ENCODE results near the gene TAS2R38. TPM values are rescaled to one million over a fixed set of nuclear protein-coding genes. Genes with fewer than 3 reads are reported as not detected.

The TAS2R38 gene
- total RNA-seq, 2 donors from 2014 or later: not detected

DNA sequence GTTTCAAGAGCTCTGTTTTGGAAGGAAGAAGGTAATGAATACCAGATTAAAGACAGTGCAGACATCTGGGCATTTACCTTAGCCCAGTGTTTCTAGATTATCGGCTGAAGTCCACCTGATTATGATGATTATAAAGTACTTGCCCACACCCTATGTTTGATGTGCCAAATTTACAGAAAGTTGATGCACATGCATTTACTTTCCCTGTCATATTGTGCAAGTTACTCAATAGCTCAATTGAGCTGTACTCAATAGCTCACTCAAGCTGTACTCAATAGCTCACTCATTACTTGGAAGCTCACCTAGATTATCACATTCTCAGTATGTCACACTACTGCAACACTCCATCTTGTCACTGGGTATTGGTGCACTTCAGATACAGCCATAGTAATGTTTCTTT is 35.6 kb upstream of the TAS2R38 start:
- DNase-seq (ENCODE audit: low spot score): no peak
- TF ChIP-seq CTCF (IDR thresholded peaks at IDR 0.05): no peak
- no peak for TF ChIP-seq POLR2AphosphoS5 (IDR thresholded peaks at IDR 0.05)
- TF ChIP-seq POLR2A (IDR thresholded peaks at IDR 0.05): no peak
- intact Hi-C loops (cut with DNase I): no loop called here
- no peaks in the 10 kb centered on the region for H3K27me3 ChIP-seq (replicated peaks; ENCODE audit: insufficient read depth)
- H3K9me3 ChIP-seq: no peaks in the 10 kb centered on the region
- no peaks in the 10 kb centered on the region for H3K4me1 ChIP-seq (replicated peaks)
- H3K4me3 ChIP-seq: no peak overlapping the region
- H3K36me3 ChIP-seq: no peaks in the 10 kb centered on the region
- 96% methylated on average over 1 of the region's 1 CpG for WGBS
- no peak overlapping the region for H3K27ac ChIP-seq

DNA sequence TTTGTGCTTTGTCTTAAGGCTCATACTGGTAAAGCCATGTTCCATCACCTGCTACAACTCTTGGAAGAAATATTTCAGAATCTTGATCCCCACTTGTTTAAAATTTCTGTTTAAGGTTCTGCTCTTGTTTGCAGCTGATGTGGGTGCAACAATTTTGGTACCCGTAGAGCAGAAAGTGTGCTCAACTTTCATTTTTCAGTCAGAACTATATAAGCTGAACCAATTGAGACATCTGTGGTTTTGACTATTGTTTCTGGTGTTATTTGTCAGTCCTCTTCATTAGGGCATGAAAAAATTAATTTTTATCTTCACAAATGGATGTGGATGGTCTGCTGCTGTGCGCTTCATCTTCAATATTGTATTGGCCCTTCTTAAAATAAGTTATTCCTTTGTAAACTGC is 33.0 kb upstream of the TAS2R38 start:
- Histone ChIP-seq H3K27me3 (replicated peaks; ENCODE audit: insufficient read depth) (no peaks in the 10 kb centered on the region), H3K9me3 (no peaks in the 10 kb centered on the region), H3K36me3 (no peaks in the 10 kb centered on the region), H3K4me1 (replicated peaks) (no peaks in the 10 kb centered on the region), H3K4me3 (no peak overlapping the region), H3K27ac (no peak overlapping the region)
- intact Hi-C loops (cut with DNase I): no loop called here
- no peak for DNase-seq (ENCODE audit: low spot score)
- 91% methylated on average over 2 of the region's 2 CpGs for WGBS
- TF ChIP-seq CTCF (IDR thresholded peaks at IDR 0.05): no peak
- TF ChIP-seq POLR2AphosphoS5 (IDR thresholded peaks at IDR 0.05): no peak
- TF ChIP-seq POLR2A (IDR thresholded peaks at IDR 0.05): no peak

- Histone ChIP-seq H3K4me1 (replicated peaks) (no peaks in the 10 kb centered on the region), H3K27ac (no peak overlapping the region), H3K27me3 (replicated peaks; ENCODE audit: insufficient read depth) (no peaks in the 10 kb centered on the region), H3K36me3 (no peaks in the 10 kb centered on the region), H3K4me3 (no peak overlapping the region), H3K9me3 (no peaks in the 10 kb centered on the region)
- DNase-seq (ENCODE audit: low spot score): no peak
- TF ChIP-seq POLR2A (IDR thresholded peaks at IDR 0.05): no peak
- TF ChIP-seq POLR2AphosphoS5 (IDR thresholded peaks at IDR 0.05): no peak
- no peak for TF ChIP-seq CTCF (IDR thresholded peaks at IDR 0.05)
- intact Hi-C loops (cut with DNase I): no loop called here
- 93% methylated on average over 1 of the region's 1 CpG for WGBS
Measured at GRCh38 chr7:142002179-142002578, 28.6 kb upstream of the TAS2R38 start.

DNA sequence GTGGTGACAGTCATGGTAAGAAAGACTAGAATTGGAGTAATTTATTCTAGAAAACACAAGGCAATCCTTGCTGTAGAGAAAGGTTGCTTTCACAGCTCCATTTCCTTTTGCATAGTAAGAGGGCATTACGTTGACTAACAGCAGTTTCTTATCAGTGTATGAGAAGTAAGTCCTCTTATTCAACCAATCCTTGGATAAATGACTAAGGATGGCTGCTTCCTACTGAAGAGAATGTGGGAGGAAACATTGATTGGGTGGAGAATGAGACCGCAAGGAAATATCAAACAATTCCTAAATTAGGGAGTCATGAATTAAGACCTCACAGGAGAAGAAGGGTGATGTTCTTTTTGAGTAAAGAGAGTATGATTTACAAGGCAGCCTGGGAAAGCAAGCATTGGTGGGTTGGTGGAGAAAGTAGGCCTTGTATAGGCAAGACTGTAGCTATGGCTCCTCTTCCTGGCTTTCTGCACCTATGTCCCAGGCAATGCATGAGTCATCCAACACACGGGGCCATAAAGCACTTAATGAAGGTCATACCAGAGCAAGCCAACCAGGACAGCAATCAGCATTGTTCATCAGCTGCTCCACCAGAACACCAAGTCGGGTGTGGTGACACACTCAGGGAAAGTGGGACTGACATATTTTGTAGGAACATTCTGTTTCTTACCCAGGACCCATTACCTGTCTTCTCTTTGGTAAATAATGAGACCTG is 27.7 kb upstream of the TAS2R38 start:
- WGBS: 71% methylated on average over 4 of the region's 4 CpGs
- intact Hi-C loops (cut with DNase I): no loop called here
- Histone ChIP-seq H3K27ac (no peak overlapping the region), H3K36me3 (no peaks in the 10 kb centered on the region), H3K27me3 (replicated peaks; ENCODE audit: insufficient read depth) (no peaks in the 10 kb centered on the region), H3K4me1 (replicated peaks) (no peaks in the 10 kb centered on the region), H3K9me3 (no peaks in the 10 kb centered on the region), H3K4me3 (no peak overlapping the region)
- TF ChIP-seq POLR2AphosphoS5 (IDR thresholded peaks at IDR 0.05) (no peak), POLR2A (IDR thresholded peaks at IDR 0.05) (no peak), CTCF (IDR thresholded peaks at IDR 0.05) (no peak)
- DNase-seq (ENCODE audit: low spot score): no peak

GRCh38 chr7:142000244-142000643 is 26.7 kb upstream of the TAS2R38 start:
- intact Hi-C loops (cut with DNase I): no loop called here
- 95% methylated on average over 3 of the region's 3 CpGs for WGBS
- no peak for TF ChIP-seq POLR2A (IDR thresholded peaks at IDR 0.05)
- TF ChIP-seq CTCF (IDR thresholded peaks at IDR 0.05): no peak

More at GRCh38 chr7:142000244-142000643, 26.7 kb upstream of the TAS2R38 start:
- Histone ChIP-seq H3K4me3 (no peak overlapping the region), H3K27ac (no peak overlapping the region), H3K36me3 (no peaks in the 10 kb centered on the region), H3K27me3 (replicated peaks; ENCODE audit: insufficient read depth) (no peaks in the 10 kb centered on the region), H3K4me1 (replicated peaks) (no peaks in the 10 kb centered on the region), H3K9me3 (no peaks in the 10 kb centered on the region)
- DNase-seq (ENCODE audit: low spot score): no peak

All from prostate gland (tissue), 2 donors.